Measurements from ENCODE around the gene C14orf119.

GRCh38 chr14:23091294-23092225 lies 3.7 kb upstream of the C14orf119 start:
- TF ChIP-seq CTCF (IDR thresholded peaks at IDR 0.05) (no peak), POLR2A (IDR thresholded peaks at IDR 0.05) (no peak)

Data from ovary (tissue), 3 donors.